SU-DHL-6 (cell line): ENCODE measurements around the gene MINK1.

ENCODE experiments used
- H2AFZ ChIP-seq: fragments of 200-600 bp; sonication (generic); 2 replicates; pipeline ENCODE4 v1.6.1; 2014; ENCODE audit warnings: low read depth, mild to moderate bottlenecking, moderate library complexity, mixed read lengths, antibody characterized with exemption, low read length; ENCODE audit not compliant: severe bottlenecking
- H3F3A ChIP-seq: fragments of 200-600 bp; shearing (Covaris generic); 2 replicates; pipeline ENCODE4 v1.6.0; 2016; ENCODE audit warnings: antibody characterized with exemption, mild to moderate bottlenecking; ENCODE audit not compliant: insufficient read depth
- H3K27ac ChIP-seq: fragments of 200-600 bp; sonication (generic); 2 replicates; pipeline ENCODE4 v1.5.1; 2016; ENCODE audit warnings: low read depth, mild to moderate bottlenecking, low read length, moderate library complexity, mixed read lengths
- H3K27me3 ChIP-seq: fragments of 200-600 bp; sonication (generic), shearing (Covaris generic); 2 replicates; pipeline ENCODE4 v1.6.0; 2014; ENCODE audit warnings: mild to moderate bottlenecking, low read length
- H3K36me3 ChIP-seq: fragments of 200-600 bp; sonication (generic); 2 replicates; pipeline ENCODE4 v1.6.1; 2014; ENCODE audit warnings: mild to moderate bottlenecking, low read length, mixed read lengths
- H3K4me2 ChIP-seq: fragments of 300-600, 200-600 bp; shearing (Covaris generic), sonication (generic); 2 replicates; pipeline ENCODE4 v1.6.0; 2014; ENCODE audit warnings: low read length, low read depth, mild to moderate bottlenecking; ENCODE audit not compliant: poor library complexity, severe bottlenecking
- H3K4me3 ChIP-seq: fragments of 200-600 bp; sonication (generic); 2 replicates; pipeline ENCODE4 v1.5.1; 2014; ENCODE audit warnings: antibody characterized with exemption, low read length, mild to moderate bottlenecking, mixed read lengths; ENCODE audit not compliant: insufficient read depth, poor library complexity, severe bottlenecking
- H3K79me2 ChIP-seq: fragments of 200-600 bp; sonication (generic); 2 replicates; pipeline ENCODE4 v1.6.1; 2014; ENCODE audit warnings: mild to moderate bottlenecking, low read length, moderate library complexity; ENCODE audit not compliant: insufficient read depth
- H3K9ac ChIP-seq: fragments of 200-600 bp; sonication (generic); 2 replicates; pipeline ENCODE4 v1.7.0; 2014; ENCODE audit warnings: mild to moderate bottlenecking, low read length
- H3K9me2 ChIP-seq: fragments of 200-600 bp; sonication (generic); replicated peaks from 2 replicates; pipeline ENCODE4 v1.6.1; 2014; ENCODE audit warnings: low read length; ENCODE audit not compliant: insufficient read depth
- H3K9me3 ChIP-seq: fragments of 200-600 bp; sonication (generic); 2 replicates; pipeline ENCODE4 v1.6.1; 2014; ENCODE audit warnings: low read length, mixed read lengths; ENCODE audit not compliant: insufficient read depth
- H4K20me1 ChIP-seq: fragments of 200-600 bp; sonication (generic); 2 replicates; pipeline ENCODE4 v1.6.1; 2014; ENCODE audit warnings: low read depth, mild to moderate bottlenecking, antibody characterized with exemption, low read length, moderate library complexity, mixed read lengths
- EZH2phosphoT487 ChIP-seq: fragments of 200-600 bp; sonication (generic), shearing (Covaris generic); conservative IDR thresholded peaks from 2 replicates; pipeline ENCODE4 v1.6.1; 2018; ENCODE audit warnings: mild to moderate bottlenecking, antibody characterized with exemption, low read length, moderate library complexity, mixed read lengths
- TF ChIP-seq, protein P1 (sequence below): fragments of 200-600 bp; sonication (generic); IDR thresholded peaks from one replicate; pipeline ENCODE4 v1.5.1; 2017; ENCODE audit warnings: antibody characterized with exemption, mild to moderate bottlenecking, low read length, moderate library complexity; ENCODE audit not compliant: insufficient read depth, poor library complexity, severe bottlenecking

Gene MINK1

DNA sequence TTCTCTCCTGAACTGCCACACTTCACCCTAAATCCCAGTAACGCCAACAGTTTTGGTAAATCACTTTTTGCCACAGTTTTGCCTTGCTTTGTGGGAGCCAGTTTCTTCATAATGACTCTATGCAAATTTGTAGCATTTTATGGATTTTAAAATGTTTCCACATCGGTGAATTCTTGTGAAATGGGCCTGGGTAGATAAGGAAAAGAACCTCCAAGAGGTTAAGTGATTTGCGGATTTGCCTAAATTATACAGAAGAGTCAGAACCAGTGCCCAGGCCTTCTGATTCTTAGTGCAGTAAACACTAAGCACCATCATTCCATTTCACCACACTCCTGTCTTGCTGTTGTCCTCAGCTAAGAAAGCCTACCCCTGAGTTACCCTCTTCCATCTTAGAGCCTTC, 17.9 kb downstream of the MINK1 start:
- Histone ChIP-seq H3K9me2 (no peaks in the 10 kb centered on the region), H3K9me3 (no peaks in the 10 kb centered on the region), H3K36me3 (no peaks in the 10 kb centered on the region), H3K4me3 (no peak overlapping the region), H4K20me1 (no peaks in the 10 kb centered on the region; the same call in 1 of the 2 replicates), H3F3A (no peaks in the 10 kb centered on the region), H3K4me2 (no peak overlapping the region), H3K27ac (no peak overlapping the region), H3K79me2 (peaks cover 15% of the 10 kb centered on the region), H2AFZ (no peak overlapping the region), H3K27me3 (no peaks in the 10 kb centered on the region), H3K9ac (no peak overlapping the region)
- TF ChIP-seq, protein P1, sequence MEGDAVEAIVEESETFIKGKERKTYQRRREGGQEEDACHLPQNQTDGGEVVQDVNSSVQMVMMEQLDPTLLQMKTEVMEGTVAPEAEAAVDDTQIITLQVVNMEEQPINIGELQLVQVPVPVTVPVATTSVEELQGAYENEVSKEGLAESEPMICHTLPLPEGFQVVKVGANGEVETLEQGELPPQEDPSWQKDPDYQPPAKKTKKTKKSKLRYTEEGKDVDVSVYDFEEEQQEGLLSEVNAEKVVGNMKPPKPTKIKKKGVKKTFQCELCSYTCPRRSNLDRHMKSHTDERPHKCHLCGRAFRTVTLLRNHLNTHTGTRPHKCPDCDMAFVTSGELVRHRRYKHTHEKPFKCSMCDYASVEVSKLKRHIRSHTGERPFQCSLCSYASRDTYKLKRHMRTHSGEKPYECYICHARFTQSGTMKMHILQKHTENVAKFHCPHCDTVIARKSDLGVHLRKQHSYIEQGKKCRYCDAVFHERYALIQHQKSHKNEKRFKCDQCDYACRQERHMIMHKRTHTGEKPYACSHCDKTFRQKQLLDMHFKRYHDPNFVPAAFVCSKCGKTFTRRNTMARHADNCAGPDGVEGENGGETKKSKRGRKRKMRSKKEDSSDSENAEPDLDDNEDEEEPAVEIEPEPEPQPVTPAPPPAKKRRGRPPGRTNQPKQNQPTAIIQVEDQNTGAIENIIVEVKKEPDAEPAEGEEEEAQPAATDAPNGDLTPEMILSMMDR, result no peak
- no peak for TF ChIP-seq EZH2phosphoT487

DNA sequence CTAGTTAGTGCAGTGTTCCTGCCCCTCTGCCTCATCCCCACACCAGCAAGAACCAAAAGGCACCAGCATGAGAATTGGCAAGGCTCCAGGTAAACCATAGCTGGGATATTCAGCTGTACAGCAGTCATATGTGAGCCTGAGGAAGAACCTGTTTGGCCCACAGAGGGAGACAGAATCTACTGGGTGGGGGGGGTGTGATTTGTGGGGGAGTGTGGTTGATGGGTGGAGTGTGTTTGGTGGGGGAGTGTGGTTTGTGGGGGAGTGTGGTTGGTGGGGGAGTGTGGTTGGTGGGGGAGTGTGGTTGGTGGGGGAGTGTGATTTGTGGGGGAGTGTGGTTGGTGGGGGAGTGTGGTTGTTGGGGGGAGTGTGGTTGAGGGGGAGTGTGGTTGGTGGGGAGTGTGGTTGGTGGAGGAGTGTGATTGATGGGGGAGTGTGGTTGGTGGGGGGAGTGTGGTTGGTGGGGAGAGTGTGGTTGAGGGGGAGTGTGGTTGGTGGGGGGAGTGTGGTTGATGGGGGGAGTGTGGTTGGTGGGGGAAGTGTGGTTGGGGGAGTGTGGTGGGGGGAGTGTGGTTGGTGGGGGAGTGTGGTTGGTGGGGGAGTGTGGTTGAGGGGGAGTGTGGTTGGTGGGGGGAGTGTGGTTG, 19.5 kb downstream of the MINK1 start:
- H3K27me3 ChIP-seq, result no peaks in the 10 kb centered on the region
- no peaks in the 10 kb centered on the region; the same call in 1 of the 2 replicates for H4K20me1 ChIP-seq
- H3K9ac ChIP-seq, result no peak overlapping the region
- no peaks in the 10 kb centered on the region for H3K9me3 ChIP-seq
- no peak overlapping the region for H3K4me2 ChIP-seq
- no peaks in the 10 kb centered on the region for H3F3A ChIP-seq
- no peak overlapping the region for H3K27ac ChIP-seq
- H3K36me3 ChIP-seq, result no peaks in the 10 kb centered on the region
- TF ChIP-seq, protein P1, result no peak
- TF ChIP-seq EZH2phosphoT487, result no peak
- H3K9me2 ChIP-seq, result no peaks in the 10 kb centered on the region
- no peak overlapping the region for H3K4me3 ChIP-seq
- H3K79me2 ChIP-seq, result peaks cover 5% of the 10 kb centered on the region; the same call in 1 of the 2 replicates
- no peak overlapping the region for H2AFZ ChIP-seq

- TF ChIP-seq, protein P1, result no peak
- no peak for TF ChIP-seq EZH2phosphoT487
- Histone ChIP-seq H3K9me3 (no peaks in the 10 kb centered on the region), H3K4me2 (no peak overlapping the region), H4K20me1 (no peaks in the 10 kb centered on the region; the same call in 1 of the 2 replicates), H3K9me2 (no peaks in the 10 kb centered on the region), H3K27ac (no peak overlapping the region), H3F3A (no peaks in the 10 kb centered on the region), H3K9ac (no peak overlapping the region), H3K27me3 (no peaks in the 10 kb centered on the region), H2AFZ (no peak overlapping the region), H3K36me3 (no peaks in the 10 kb centered on the region), H3K4me3 (no peak overlapping the region), H3K79me2 (peaks cover 5% of the 10 kb centered on the region; the same call in 1 of the 2 replicates)
Observed at GRCh38 chr17:4853208-4853671, 20.1 kb downstream of the MINK1 start.
